AG04450 (cell line): Measurements from ENCODE around the gene CD200. TPM values are rescaled to one million over a fixed set of nuclear protein-coding genes. Genes with fewer than 3 reads are reported as not detected.

Experiments
- CTCF ChIA-PET: fragments of 300-600, 350-600 bp; formaldehyde crosslinking; extraction: SDS; loops from one replicate; lab custom pipeline; 2022; ENCODE audit warnings: antibody characterized with exemption, inconsistent platforms; lab: Charles Lee
- POLR2A ChIA-PET: fragments of 350-600 bp; formaldehyde crosslinking; extraction: SDS; loops from one replicate; lab custom pipeline; 2021; ENCODE audit warnings: antibody characterized with exemption, inconsistent platforms; lab: Yijun Ruan, JAX
- DNase-seq: peaks from one replicate; pipeline ENCODE4 v3.0.0-alpha.2; 2011; ENCODE audit warnings: low read depth, low spot score
- H3K27ac ChIP-seq: one replicate; pipeline ENCODE4 v1.5.1; 2012; ENCODE audit warnings: low read depth, low read length, control low read depth
- H3K27me3 ChIP-seq: one replicate; pipeline ENCODE4 v1.6.0; 2012; ENCODE audit warnings: low read length; ENCODE audit not compliant: control insufficient read depth, insufficient read depth
- H3K4me3 ChIP-seq: 2 replicates; pipeline ENCODE4 v1.5.1; 2011; ENCODE audit warnings: mild to moderate bottlenecking, low read depth, low read length, control low read depth
- H3K9me3 ChIP-seq: 2 replicates; pipeline ENCODE4 v1.5.1; 2012; ENCODE audit warnings: low read length; ENCODE audit not compliant: control insufficient read depth, insufficient read depth
- polyA plus RNA-seq: library from polyadenylated mRNA; depleted of rRNA; stranded (reverse); fragments of >200 nt; gene quantifications from 2 replicates; pipeline ENCODE4 v1.2.3, GENCODE V29; 2011
- TF ChIP-seq, protein P1 (sequence below): IDR thresholded peaks from 2 replicates; pipeline ENCODE4 v1.5.1; 2011; ENCODE audit warnings: low read depth, low read length, control low read depth, inconsistent platforms

Gene CD200
- polyA plus RNA-seq, 1 experiment: 3.4 TPM

DNA sequence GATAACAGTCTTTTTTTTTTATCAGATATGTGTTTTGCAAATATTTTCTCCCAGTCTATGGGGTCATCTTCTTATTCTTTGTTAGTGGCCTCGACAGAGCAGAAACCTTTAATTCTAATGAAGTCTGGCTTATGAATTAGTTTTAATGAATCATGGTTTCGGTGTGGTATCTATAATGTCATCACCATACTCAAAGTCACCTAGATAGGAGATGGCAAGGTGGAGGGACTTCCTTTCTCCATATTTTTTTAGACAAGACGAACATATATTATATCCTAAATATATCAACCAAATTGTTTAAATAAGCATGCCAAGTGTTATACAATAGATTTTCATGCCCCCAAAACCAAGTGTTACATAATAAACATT lies 60.4 kb downstream of the CD200 start:
- POLR2A ChIA-PET: no interaction called here
- TF ChIP-seq, protein P1, sequence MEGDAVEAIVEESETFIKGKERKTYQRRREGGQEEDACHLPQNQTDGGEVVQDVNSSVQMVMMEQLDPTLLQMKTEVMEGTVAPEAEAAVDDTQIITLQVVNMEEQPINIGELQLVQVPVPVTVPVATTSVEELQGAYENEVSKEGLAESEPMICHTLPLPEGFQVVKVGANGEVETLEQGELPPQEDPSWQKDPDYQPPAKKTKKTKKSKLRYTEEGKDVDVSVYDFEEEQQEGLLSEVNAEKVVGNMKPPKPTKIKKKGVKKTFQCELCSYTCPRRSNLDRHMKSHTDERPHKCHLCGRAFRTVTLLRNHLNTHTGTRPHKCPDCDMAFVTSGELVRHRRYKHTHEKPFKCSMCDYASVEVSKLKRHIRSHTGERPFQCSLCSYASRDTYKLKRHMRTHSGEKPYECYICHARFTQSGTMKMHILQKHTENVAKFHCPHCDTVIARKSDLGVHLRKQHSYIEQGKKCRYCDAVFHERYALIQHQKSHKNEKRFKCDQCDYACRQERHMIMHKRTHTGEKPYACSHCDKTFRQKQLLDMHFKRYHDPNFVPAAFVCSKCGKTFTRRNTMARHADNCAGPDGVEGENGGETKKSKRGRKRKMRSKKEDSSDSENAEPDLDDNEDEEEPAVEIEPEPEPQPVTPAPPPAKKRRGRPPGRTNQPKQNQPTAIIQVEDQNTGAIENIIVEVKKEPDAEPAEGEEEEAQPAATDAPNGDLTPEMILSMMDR: no peak

DNA sequence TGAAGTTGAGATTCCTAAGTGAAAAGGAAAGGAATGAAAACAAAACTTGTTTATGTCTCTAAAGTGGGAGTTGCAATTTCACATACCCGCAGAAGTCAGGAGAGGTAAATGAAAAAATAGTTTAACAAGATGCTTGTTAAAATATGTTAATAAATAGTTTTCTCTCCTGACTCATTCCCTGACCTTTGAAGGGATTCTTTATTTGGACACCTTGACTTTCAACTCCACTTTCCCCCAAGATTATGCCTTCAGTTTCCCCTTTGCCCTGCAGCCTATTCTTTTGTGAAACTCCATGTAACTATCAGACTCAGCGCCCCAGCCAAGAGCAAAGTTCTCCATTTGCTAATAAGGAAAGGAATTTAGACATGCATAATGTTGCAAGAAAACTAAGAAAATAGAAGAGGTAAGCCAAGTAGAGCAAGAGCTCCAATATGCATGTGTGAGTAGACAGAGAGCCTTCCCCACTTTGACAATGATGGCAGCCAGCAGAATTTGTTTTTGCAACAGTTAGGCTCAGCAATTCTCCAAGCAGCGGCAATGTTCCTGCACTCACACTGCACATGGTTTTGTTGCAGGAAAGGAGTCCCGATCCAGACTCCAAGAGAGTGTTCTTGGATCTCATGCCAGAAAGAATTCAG lies 61.2 kb downstream of the CD200 start:
- no peaks in the 10 kb centered on the region for H3K9me3 ChIP-seq
- ChIA-PET CTCF (no interaction called here), POLR2A (interaction anchor here (0.7 to 1.0 kb wide), 2 partner anchors 61 to 282 kb away, joined by 4 to 6 read pairs; partner anchors contain the start of gene CD200)
- TF ChIP-seq, protein P1: no peak
- peak overlapping the region; percentile 65 for H3K27ac ChIP-seq
- H3K27me3 ChIP-seq: no peaks in the 10 kb centered on the region
- peak; percentile 18 for DNase-seq
- H3K4me3 ChIP-seq: no peak overlapping the region

More for the DNA sequence above, 60.4 kb downstream of the CD200 start:
- Histone ChIP-seq H3K4me3 (no peak overlapping the region), H3K9me3 (no peaks in the 10 kb centered on the region), H3K27ac (no peak overlapping the region), H3K27me3 (no peaks in the 10 kb centered on the region)
- CTCF ChIA-PET: no interaction called here
- no peak for DNase-seq

DNA sequence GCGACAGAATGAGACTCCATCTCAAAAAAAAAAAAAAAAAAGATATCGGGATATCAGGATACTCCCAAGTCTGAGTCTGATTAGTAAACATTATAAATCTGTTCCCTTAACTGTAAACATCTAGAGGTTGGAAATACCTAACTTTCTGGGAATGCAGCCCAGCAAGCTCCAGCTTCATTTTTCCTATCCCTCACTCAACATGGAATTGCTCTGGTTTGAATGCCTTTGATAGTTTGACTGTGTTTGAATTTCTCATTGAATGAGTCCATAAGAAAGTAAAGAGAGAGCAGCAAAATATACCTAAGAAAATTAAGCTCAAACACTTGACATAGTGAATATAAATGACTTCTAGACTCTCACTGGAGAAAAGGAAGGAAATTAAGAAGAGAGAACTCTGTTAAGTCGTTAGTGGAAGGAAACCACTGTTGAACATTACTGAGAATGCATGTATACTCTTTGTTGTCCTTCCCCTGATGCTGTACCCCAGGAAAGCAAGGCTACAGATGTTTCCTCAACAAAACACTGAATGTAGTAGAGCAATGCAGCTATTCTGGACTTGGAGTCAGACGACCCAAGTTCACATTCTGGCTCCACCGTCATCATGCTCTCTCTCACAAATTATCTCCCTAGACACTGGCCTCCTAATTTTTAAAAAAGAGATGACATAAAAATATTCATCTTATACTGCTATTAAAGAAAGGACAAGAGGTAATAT lies 62.4 kb downstream of the CD200 start:
- Histone ChIP-seq H3K27me3 (no peaks in the 10 kb centered on the region), H3K9me3 (no peaks in the 10 kb centered on the region), H3K4me3 (no peak overlapping the region), H3K27ac (peak overlapping the region; percentile 57)
- POLR2A ChIA-PET: interaction anchor here (0.6 to 0.7 kb wide), 3 partner anchors 17 to 63 kb away, joined by 3 to 6 read pairs (median 3); partner anchors contain the start of gene CD200
- DNase-seq: peak; percentile 29
- CTCF ChIA-PET: interaction anchor here (1.1 kb wide), 1 partner anchor 125 kb away, joined by 3 read pairs; no protein-coding TSS in a partner anchor
- TF ChIP-seq, protein P1: no peak

DNA sequence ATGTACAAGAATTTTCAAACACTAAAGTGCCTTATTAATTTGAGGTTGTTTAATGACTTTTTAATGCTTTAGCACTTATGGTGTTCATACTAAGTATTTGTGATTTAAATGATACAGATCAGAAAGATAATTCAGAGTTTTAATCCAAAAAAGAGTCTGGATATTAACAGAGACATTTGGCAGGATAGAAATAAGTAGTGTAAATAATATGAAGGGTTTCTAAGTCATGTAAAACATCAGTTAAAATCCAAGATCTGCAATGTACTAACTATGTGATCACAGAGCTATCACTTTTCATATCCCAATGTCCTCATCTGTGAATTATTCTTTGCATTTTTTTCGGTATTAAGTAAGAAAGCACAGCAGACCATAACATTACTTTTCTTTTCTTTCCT lies 62.9 kb downstream of the CD200 start:
- no peaks in the 10 kb centered on the region for H3K27me3 ChIP-seq
- POLR2A ChIA-PET: no interaction called here

More for the DNA sequence above, 62.9 kb downstream of the CD200 start:
- Histone ChIP-seq H3K9me3 (no peaks in the 10 kb centered on the region), H3K4me3 (no peak overlapping the region), H3K27ac (no peak overlapping the region)
- CTCF ChIA-PET: interaction anchor here (0.5 to 1.1 kb wide), 2 partner anchors 104 to 124 kb away, joined by 3 read pairs; partner anchors contain the start of gene BTLA
- DNase-seq: no peak
- TF ChIP-seq, protein P1: no peak
